ENCODE data around the gene TKT. TPM values are rescaled to one million over a fixed set of nuclear protein-coding genes. Genes with fewer than 3 reads are reported as not detected.

TKT gene
- total RNA-seq, 1 donor from 2014 or later, result 564 TPM

DNA sequence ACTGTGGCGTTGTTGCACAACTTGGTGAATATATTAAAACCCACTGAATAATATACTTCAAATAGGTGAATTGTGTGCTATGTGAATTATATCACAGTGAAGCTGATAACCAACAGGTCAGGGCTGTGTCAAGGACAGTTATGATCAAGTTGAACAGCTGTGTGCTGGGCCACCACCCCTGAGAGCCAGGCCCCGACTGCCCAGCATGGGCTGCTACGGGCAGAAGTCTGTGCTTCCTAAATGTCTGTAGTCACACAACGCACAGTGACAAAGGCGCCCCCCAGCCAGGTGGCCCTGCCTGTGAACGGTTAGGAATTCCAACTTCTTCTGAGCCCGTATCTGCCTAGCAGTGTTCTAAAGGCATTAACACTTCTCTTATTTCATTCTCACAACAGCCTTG is 32.8 kb downstream of the TKT start:
- Mint-ChIP-seq H3K27ac (ENCODE audit: unreplicated experiment) (peak overlapping the region; percentile 96), H3K9me3 (no peaks in the 10 kb centered on the region), H3K27me3 (ENCODE audit: low read depth) (peaks cover 5% of the 10 kb centered on the region)

DNA sequence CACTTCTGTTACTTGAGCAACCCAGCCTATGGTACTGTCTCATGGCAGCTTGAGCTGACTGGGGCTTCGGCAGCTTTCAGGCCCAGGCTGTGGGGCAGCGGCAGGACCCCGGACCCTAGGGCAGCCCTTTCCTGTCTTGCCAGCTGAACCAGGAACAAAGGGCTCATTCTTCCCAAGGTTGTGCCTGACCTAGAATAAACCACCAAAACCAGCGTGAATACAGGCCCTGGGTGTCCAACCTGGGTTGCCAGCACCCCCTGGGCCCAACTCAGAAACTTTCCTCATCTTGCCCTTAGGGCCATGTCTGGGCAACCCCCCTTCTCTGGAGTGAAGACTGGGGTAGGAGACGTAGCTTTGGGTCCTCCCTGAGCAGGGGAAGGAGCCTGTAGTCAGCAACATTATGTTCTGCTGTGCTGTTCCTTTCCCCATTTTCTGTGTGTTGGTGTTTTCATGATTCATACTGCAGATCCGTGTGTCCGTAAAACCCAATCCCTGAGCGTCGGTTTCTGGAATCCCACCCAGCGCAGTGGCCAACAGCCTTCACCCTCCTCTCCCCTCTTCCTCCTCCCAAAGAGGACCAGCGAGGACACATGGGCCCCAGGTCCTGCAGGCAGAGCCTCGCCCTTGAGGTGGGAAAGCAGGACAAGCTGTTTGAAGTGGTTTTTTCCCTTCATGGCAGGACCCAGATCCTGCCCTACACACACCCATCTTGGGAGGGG is 33.5 kb downstream of the TKT start:
- Mint-ChIP-seq H3K27me3 (ENCODE audit: low read depth) (peaks cover 5% of the 10 kb centered on the region), H3K9me3 (no peaks in the 10 kb centered on the region), H3K27ac (ENCODE audit: unreplicated experiment) (peak overlapping the region; percentile 96), H3K4me3 (peak overlapping the region; percentile 61), H3K4me1 (peaks cover 27% of the 10 kb centered on the region), H3K36me3 (ENCODE audit: low read depth) (peaks cover 10% of the 10 kb centered on the region)
- TF ChIP-seq, protein P1, sequence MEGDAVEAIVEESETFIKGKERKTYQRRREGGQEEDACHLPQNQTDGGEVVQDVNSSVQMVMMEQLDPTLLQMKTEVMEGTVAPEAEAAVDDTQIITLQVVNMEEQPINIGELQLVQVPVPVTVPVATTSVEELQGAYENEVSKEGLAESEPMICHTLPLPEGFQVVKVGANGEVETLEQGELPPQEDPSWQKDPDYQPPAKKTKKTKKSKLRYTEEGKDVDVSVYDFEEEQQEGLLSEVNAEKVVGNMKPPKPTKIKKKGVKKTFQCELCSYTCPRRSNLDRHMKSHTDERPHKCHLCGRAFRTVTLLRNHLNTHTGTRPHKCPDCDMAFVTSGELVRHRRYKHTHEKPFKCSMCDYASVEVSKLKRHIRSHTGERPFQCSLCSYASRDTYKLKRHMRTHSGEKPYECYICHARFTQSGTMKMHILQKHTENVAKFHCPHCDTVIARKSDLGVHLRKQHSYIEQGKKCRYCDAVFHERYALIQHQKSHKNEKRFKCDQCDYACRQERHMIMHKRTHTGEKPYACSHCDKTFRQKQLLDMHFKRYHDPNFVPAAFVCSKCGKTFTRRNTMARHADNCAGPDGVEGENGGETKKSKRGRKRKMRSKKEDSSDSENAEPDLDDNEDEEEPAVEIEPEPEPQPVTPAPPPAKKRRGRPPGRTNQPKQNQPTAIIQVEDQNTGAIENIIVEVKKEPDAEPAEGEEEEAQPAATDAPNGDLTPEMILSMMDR (conservative IDR thresholded peaks at IDR 0.05), result no peak
- DNase-seq (ENCODE audit: low read depth, low spot score), result no peak

More for the DNA sequence above, 32.8 kb downstream of the TKT start:
- no peak for DNase-seq (ENCODE audit: low read depth, low spot score)
- Mint-ChIP-seq H3K36me3 (ENCODE audit: low read depth) (peaks cover 14% of the 10 kb centered on the region), H3K4me1 (peaks cover 27% of the 10 kb centered on the region), H3K4me3 (no peak overlapping the region)
- TF ChIP-seq, protein P1 (conservative IDR thresholded peaks at IDR 0.05), result no peak

DNA sequence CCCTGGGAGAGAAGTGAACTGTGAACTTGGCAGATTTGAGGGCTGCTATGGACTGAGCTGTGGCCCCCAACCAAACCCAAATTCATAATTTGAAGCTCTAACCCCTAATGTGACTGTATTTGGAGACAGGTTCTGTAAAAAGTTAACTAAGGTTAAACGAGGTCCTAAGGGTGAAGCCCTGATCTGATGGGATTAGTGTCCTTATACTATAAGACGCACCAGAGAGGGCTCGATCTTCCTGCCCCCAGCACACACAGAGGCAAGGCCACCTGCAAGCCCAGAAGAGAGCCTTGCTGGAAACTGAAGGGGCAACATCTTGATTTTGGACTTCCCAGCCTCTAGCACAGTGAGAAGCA is 34.0 kb downstream of the TKT start:
- no peak for DNase-seq (ENCODE audit: low read depth, low spot score)
- H3K4me1 Mint-ChIP-seq, result peaks cover 27% of the 10 kb centered on the region
- H3K27me3 Mint-ChIP-seq (ENCODE audit: low read depth), result peaks cover 5% of the 10 kb centered on the region
- H3K4me3 Mint-ChIP-seq, result peak overlapping the region; percentile 61
- H3K36me3 Mint-ChIP-seq (ENCODE audit: low read depth), result peaks cover 9% of the 10 kb centered on the region
- TF ChIP-seq, protein P1 (conservative IDR thresholded peaks at IDR 0.05), result no peak
- H3K9me3 Mint-ChIP-seq, result no peaks in the 10 kb centered on the region
- H3K27ac Mint-ChIP-seq (ENCODE audit: unreplicated experiment), result peak overlapping the region; percentile 96

DNA sequence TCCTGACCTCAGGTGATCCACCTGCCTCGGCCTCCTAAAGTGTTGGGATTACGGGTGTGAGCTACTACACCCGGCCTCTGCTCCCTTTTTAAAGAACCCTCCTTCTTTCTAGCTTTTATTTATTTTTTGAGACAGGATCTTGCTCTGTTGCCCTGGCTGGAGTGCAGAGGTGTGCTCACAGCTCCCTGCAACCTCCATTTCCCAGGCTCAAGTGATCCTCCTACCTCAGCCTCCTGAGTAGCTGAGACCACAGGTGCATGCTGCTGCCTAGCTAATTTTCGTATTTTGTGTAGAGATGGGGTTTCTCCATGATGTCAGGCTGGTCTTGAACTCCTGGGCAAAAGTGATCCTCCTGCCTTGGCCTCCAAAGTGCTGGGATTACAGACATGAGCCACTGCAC is 34.5 kb downstream of the TKT start:
- H3K27me3 Mint-ChIP-seq (ENCODE audit: low read depth), result peaks cover 5% of the 10 kb centered on the region
- DNase-seq (ENCODE audit: low read depth, low spot score), result no peak
- TF ChIP-seq, protein P1 (conservative IDR thresholded peaks at IDR 0.05), result no peak
- peaks cover 27% of the 10 kb centered on the region for H3K4me1 Mint-ChIP-seq
- no peak overlapping the region for H3K27ac Mint-ChIP-seq (ENCODE audit: unreplicated experiment)
- H3K36me3 Mint-ChIP-seq (ENCODE audit: low read depth), result peaks cover 9% of the 10 kb centered on the region
- H3K9me3 Mint-ChIP-seq, result no peaks in the 10 kb centered on the region
- no peak overlapping the region for H3K4me3 Mint-ChIP-seq

DNA sequence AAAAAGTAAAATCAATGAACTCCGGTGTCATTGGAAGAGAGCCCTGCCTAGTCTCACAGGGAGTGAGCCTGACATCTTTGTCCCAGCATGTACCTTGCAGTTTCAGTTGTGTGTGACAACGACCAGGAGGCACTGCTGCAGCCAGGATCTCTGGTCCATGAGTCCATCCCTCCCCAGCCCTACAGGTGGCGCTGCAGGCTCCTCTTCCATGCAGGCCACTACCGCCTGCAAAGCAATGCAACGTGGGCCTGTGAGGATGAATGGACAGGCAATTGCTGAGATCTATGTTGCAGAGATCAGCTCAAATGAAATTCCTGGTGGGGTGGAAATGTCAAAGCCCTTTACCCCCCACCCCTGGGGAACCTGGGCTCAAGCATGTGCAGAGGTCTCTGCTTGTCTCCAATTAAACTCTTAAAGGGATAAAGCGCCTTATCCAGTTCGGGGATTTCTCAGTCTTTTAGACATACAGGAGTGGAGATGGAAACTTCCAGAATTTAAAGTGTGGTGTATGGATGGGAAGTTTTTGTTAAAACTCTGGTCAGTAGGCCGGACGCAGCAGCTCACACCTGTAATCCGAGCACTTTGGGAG is 35.8 kb downstream of the TKT start:
- Mint-ChIP-seq H3K27me3 (ENCODE audit: low read depth) (peaks cover 8% of the 10 kb centered on the region), H3K27ac (ENCODE audit: unreplicated experiment) (no peak overlapping the region), H3K36me3 (ENCODE audit: low read depth) (peaks cover 9% of the 10 kb centered on the region), H3K4me1 (peaks cover 27% of the 10 kb centered on the region), H3K4me3 (peak overlapping the region; percentile 56), H3K9me3 (no peaks in the 10 kb centered on the region)
- peak; percentile 97 for DNase-seq (ENCODE audit: low read depth, low spot score)
- TF ChIP-seq, protein P1 (conservative IDR thresholded peaks at IDR 0.05), result peak; percentile 96

Data from neural crest cell (in vitro differentiated cells).